Activated CD8-positive, alpha-beta memory T cell treated with anti-CD3 and anti-CD28 coated beads, Interleukin-2, amount 50 U/mL, for 4 hours (primary cell): ENCODE results near the gene KRT26.

ENCODE experiments used
- DNase-seq: peaks from one replicate; pipeline ENCODE4 v3.0.0-alpha.2; 2020

KRT26 gene

GRCh38 chr17:40724656-40725055 lies 47.3 kb downstream of the KRT26 start:
- DNase-seq, result no peak

- DNase-seq, result no peak
These were observed 49.8 kb downstream of the KRT26 start for GRCh38 chr17:40722241-40722640.

GRCh38 chr17:40720899-40721298 lies 51.1 kb downstream of the KRT26 start:
- no peak for DNase-seq

- no peak for DNase-seq
These were observed 53.1 kb downstream of the KRT26 start for GRCh38 chr17:40718930-40719329.

GRCh38 chr17:40717776-40718175 lies 54.2 kb downstream of the KRT26 start:
- no peak for DNase-seq
